Lower lobe of right lung (tissue), 2 donors: Measurements from ENCODE around the gene MRTFB. TPM values are rescaled to one million over a fixed set of nuclear protein-coding genes. Genes with fewer than 3 reads are reported as not detected.
A peak's percentile ranks its signal among the peaks of the same experiment; 100 is the strongest.

ENCODE experiments used
- ATAC-seq, 2 donors: fragments of 200-7000 bp; cut with Tn5 transposase; one replicate each; pipeline ENCODE4 v1.9.1; 2020 to 2022; ENCODE audit warnings: mild to moderate bottlenecking in 2 of 2, moderate library complexity in 2 of 2
- DNase-seq: peaks from one replicate; pipeline ENCODE4 v3.0.0-alpha.2; 2020
- H3K27ac ChIP-seq: fragments of 200-600 bp; one replicate; pipeline ENCODE4 v1.8.0; 2022
- H3K27me3 ChIP-seq: fragments of 200-600 bp; one replicate; pipeline ENCODE4 v1.8.0; 2022; ENCODE audit warnings: low read depth
- H3K36me3 ChIP-seq: fragments of 200-600 bp; one replicate; pipeline ENCODE4 v1.8.0; 2022; ENCODE audit warnings: mild to moderate bottlenecking
- H3K4me1 ChIP-seq: fragments of 200-600 bp; one replicate; pipeline ENCODE4 v1.8.0; 2022
- H3K4me3 ChIP-seq: fragments of 200-600 bp; one replicate; pipeline ENCODE4 v1.8.0; 2022; ENCODE audit warnings: mild to moderate bottlenecking
- H3K9me3 ChIP-seq: fragments of 200-600 bp; one replicate; pipeline ENCODE4 v1.8.0; 2022
- CTCF ChIP-seq: fragments of 200-600 bp; IDR thresholded peaks from one replicate; pipeline ENCODE4 v1.8.0; 2022; ENCODE audit warnings: antibody characterized with exemption, mild to moderate bottlenecking
- intact Hi-C: fragments of 100-400 bp; cut with DNase I; formaldehyde crosslinking; loops from one replicate; pipeline ENCODE4 v1.11.0; 2022
- total RNA-seq: library from RNA; stranded (reverse); fragmentation: NEBNext Ultra II Directional; extraction: Animal tissue kit (Norgen Biotek cat#: 25700); gene quantifications from one replicate; pipeline ENCODE4 v1.2.1, GENCODE V29; 2021
- donor health status: DM: no; HTN: yes; CAD: no; lungs with severe emphysema.

MRTFB gene
- total RNA-seq, 1 donor from 2014 or later: 50.8 TPM

GRCh38 chr16:14211856-14212543 lies 140.9 kb downstream of the MRTFB start:
- Histone ChIP-seq H3K4me1 (no peaks in the 10 kb centered on the region), H3K4me3 (no peak overlapping the region), H3K27me3 (no peaks in the 10 kb centered on the region), H3K9me3 (no peaks in the 10 kb centered on the region), H3K27ac (no peak overlapping the region), H3K36me3 (peaks cover 36% of the 10 kb centered on the region)
- intact Hi-C loops: no loop called here
- ATAC-seq: no peak
- DNase-seq: no peak
- TF ChIP-seq CTCF: no peak

- no peak for DNase-seq
- no peak for TF ChIP-seq CTCF
- Histone ChIP-seq H3K36me3 (peaks cover 67% of the 10 kb centered on the region), H3K27me3 (no peaks in the 10 kb centered on the region), H3K9me3 (no peaks in the 10 kb centered on the region), H3K4me1 (no peaks in the 10 kb centered on the region), H3K27ac (no peak overlapping the region), H3K4me3 (no peak overlapping the region)
- intact Hi-C loops: no loop called here
- no peak for ATAC-seq
These were observed 144.8 kb downstream of the MRTFB start for GRCh38 chr16:14215941-14216340.

- ATAC-seq (peak; percentile 46 to 50), DNase-seq (no peak)
- intact Hi-C loops: no loop called here
- Histone ChIP-seq H3K4me1 (no peaks in the 10 kb centered on the region), H3K27ac (no peak overlapping the region), H3K4me3 (no peak overlapping the region), H3K27me3 (no peaks in the 10 kb centered on the region), H3K9me3 (no peaks in the 10 kb centered on the region), H3K36me3 (peaks cover 71% of the 10 kb centered on the region)
- no peak for TF ChIP-seq CTCF
These were observed 148.9 kb downstream of the MRTFB start for GRCh38 chr16:14219983-14220382.

GRCh38 chr16:14223632-14224031 lies 152.5 kb downstream of the MRTFB start:
- H3K36me3 ChIP-seq: peaks cover 66% of the 10 kb centered on the region
- no peak overlapping the region for H3K27ac ChIP-seq
- intact Hi-C loops: no loop called here
- H3K4me1 ChIP-seq: no peaks in the 10 kb centered on the region
- ATAC-seq: no peak
- no peaks in the 10 kb centered on the region for H3K9me3 ChIP-seq
- no peak overlapping the region for H3K4me3 ChIP-seq
- no peak for TF ChIP-seq CTCF
- H3K27me3 ChIP-seq: no peaks in the 10 kb centered on the region
- no peak for DNase-seq

- no peak overlapping the region for H3K4me3 ChIP-seq
- ATAC-seq: no peak
- no peak for TF ChIP-seq CTCF
- intact Hi-C loops: no loop called here
- H3K36me3 ChIP-seq: peaks cover 48% of the 10 kb centered on the region
- no peak overlapping the region for H3K27ac ChIP-seq
- H3K27me3 ChIP-seq: no peaks in the 10 kb centered on the region
- H3K9me3 ChIP-seq: no peaks in the 10 kb centered on the region
- no peak for DNase-seq
- no peaks in the 10 kb centered on the region for H3K4me1 ChIP-seq
These were observed 154.3 kb downstream of the MRTFB start for GRCh38 chr16:14225457-14225856.
